GM15510 (cell line): Measurements from ENCODE around the gene AHCYL2.

Source experiments
- POLR2A ChIP-seq: IDR thresholded peaks from 3 replicates; pipeline ENCODE4 v1.6.1; 2011; ENCODE audit warnings: borderline replicate concordance; ENCODE audit not compliant: insufficient read length; ENCODE audit errors: extremely low read depth

AHCYL2 gene

DNA sequence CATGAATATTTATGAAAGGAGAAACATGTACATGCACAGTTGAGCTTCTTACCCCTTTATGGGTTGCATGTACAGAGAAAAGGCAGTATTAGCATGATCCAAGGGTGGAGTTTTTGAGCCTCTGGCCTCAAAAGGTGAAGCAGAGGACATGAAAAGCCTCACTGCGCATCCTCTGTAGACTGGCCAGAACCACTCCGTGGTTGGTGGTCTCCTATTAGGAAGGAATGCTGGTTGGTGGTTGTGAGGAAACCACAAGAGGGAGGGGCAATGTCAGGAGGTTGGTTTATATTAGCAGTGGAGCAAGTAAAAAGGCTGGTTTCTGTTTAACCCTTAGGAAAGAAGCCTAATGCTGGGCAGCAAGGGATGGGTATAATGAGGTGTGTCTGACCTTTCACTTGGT, 37.5 kb downstream of the AHCYL2 start:
- TF ChIP-seq POLR2A, result no peak

DNA sequence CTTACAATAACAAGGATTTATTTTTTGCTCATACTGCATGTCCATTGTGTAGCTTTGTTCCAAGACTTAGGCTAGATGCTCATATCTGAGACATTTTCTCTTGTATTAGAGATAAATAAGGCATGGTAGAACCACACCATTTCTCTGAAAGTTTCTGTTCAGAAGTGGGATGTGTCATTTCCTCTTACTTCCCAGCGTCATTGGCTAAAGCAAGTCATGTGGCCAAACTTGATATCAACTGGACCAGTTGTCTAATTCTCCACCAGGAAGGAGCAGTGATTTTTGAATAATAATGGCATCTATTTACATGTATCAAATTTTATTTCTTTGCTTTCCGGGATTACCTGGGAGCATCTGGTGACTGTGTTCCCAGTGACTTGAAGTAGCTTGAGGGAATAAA, 38.3 kb downstream of the AHCYL2 start:
- no peak for TF ChIP-seq POLR2A

DNA sequence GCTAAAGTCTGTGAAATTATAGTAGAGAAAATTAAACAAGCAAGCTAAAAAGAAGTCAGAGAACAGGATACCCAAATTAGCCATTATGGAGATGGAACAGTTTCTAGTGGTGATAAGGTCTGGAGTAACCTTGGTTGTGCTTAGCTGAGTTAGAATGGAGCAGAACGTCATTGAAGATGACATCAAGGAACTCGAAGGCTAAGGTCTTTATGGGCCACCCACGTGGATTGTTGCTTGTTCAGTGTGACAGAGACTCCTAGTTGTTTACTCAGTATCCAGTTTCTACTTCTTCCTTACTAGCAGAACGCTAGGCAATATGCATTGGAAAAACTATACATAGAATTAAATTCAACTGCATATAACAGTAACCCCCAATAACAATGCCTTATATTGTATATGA, 39.7 kb downstream of the AHCYL2 start:
- no peak for TF ChIP-seq POLR2A

DNA sequence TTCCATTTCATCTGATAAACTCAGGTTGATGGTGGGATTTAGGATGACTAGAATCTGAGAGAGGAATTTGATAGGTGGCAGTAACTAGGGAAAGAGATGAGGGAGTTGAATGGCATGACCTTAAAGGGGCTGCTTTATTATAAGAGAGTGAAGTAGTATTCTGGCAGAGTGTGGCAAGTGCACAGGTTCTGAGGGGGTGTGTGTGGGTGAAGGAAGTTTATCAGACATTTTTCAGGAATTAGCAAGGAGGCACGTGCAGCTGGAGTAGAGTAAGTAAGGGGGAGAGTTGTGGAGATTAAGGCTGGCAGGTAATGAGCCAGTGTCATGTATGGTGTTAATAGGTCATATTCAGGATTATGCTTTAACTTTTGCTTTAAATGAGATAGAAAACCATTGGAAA, 40.5 kb downstream of the AHCYL2 start:
- TF ChIP-seq POLR2A, result no peak

DNA sequence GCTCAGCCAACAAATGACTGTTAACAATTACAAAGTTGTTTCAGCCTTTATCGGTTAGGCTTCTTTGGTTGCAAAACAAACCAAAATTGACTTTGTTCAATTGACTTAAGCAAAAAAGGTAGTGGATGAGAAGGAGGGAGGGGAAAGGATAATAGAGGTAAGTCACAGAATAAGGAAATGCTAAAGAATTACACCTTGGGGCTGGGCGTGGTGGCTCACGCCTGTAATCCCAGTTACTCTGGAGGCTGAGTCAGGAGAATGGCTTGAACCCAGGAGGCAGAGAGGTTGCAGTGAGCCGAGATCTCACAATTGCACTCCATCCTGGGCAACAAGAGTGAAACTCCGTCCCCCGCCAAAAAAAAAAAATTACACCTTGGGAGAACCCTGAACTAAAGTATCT, 41.4 kb downstream of the AHCYL2 start:
- TF ChIP-seq POLR2A, result no peak

DNA sequence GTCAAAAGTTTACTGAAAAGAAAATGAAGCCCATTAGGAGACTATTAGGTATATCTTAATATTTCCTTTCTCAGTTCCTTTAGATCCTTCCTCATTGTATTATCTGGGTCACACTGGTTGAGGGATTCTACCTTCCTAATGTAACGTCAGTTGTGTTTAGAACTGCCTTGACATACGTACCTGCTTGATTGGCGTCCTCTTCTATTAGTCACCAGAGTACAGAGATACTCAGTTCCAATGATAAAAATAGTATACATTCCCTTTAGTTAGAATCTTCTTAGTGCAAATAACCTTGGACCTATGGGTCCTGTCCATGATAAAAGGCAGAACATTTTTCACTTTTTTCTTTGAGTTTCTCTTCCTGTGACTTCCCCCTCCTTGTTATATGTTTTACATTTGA, 45.2 kb downstream of the AHCYL2 start:
- TF ChIP-seq POLR2A, result no peak

DNA sequence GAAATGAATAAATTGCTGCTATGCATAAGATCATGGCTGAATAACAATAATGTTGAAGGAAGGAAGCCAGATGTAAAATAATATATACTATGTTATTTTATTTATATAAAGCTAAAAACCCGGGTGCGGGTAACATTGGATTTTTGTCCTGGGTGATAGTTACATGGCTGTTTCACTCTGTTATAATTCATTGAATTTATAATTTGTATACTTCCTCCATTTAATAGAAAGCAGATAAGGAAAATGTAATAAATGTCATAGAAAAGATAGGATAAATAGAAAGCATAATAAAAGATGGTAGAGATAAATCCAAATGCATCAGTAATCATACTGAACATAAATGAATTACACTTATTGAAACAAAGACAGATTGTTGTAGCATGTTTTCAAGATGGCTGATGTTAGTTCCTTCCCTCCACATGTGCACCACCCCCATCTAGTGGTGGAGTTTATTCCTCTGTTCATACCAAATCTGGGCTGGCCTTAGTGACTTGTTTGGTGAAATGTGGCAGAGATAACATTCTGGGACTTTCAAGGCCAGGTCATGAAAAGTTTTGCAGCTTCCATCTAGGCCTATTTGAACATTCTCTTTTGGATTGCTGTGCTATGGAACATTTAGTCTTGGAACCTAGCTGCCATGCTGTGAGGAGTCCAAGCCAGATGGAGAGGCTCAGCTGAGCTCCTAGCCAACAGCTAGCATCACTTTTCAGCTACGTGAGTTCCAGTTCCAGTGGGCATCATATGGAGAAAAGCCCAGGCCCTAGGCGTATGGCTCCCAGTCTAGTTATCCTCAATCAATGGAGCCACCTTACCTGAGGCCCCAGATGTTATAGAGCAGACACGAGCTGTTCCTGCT, 46.9 kb downstream of the AHCYL2 start:
- no peak for TF ChIP-seq POLR2A

DNA sequence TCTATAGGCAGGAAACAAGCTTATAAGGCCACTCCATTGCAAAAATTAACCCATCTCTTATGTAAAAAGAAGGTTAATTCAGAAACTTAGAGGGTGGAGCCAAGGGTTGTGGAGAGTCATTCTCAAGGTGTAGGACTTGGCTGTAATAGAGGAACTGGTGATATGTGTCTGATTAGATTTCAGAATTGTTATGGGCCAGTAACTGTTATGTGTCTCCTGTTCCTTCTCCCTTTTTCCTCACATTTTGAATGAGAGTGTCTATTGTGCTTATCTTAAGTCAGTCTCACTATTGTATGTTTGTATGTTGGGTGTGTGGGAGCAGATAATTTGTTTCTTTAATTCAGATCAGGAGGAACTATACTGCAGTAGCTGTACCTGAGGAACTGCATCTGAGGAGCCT, 49.1 kb downstream of the AHCYL2 start:
- no peak for TF ChIP-seq POLR2A

DNA sequence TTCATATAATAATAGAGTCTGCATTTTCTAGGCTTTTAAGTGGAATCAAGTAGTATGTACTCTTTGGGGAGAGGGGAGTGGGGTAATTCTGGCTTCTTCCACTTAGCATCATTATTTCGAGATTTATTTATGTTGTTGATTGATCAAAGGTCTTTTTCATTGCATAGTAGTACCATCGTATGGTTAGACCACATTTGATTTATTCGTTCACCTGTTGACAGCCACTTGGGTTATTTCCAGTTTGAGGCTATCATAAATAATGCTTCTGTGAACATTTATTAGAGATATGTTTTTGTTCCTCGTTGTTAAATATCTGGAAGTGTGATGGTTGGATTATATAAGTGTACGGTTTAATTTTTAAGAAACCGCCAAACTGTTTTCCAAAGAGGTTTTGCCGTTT, 52.8 kb downstream of the AHCYL2 start:
- TF ChIP-seq POLR2A, result no peak

DNA sequence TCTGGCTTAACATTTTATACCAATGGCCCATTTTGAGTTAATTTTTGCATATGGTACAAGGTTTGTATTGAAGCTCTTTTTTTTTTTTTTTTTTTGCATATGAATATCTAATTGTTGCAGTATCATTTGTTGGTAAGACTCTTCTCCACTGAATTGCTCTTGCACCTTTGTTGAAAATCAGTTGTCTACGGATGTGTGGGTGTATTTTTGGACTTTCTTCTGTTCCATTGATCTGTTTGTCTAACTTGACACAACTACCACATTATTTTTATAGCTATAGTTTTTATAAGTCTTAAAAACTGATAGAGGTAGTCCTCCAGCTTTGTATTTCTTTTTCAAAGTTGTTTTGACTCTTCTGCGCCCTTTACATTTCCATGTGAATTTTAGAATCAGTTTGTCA, 53.9 kb downstream of the AHCYL2 start:
- TF ChIP-seq POLR2A, result no peak

DNA sequence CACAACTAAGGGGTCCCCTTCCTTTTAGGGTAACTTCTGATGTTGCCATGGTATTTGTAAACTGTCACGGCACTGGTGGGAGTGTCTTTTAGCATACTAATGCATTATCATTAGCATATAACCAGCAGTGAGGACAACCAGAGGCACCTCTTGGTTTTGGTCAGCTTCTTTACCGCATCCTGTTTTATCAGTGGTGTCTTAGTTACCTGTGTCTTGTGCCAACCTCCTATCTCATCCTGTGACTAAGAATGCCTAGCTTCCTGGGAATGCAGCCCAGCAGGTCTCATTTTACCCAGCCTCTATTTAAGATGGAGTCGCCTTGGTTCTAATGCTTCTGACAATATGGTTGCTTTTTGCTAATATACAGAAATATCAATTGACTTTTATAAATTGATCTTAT, 54.9 kb downstream of the AHCYL2 start:
- no peak for TF ChIP-seq POLR2A

DNA sequence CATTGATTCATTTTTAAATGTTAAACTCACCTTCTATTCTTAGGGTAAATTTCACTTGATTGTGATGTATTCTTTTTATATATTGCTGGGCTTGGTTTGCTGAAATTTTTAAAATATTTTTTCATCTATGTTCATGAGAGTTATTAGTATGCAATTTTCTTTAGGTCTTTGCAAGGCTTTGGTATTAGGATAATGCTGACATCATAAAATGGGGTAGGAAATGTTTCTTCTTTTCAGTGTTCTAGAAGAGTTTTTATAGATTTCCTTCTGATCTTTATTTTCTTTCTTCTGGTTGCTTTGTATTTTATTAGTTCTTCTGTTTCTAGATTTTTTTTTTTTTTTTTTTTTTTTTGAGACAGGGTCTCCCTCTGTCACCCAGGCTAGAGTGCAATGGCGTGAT, 56.3 kb downstream of the AHCYL2 start:
- no peak for TF ChIP-seq POLR2A

DNA sequence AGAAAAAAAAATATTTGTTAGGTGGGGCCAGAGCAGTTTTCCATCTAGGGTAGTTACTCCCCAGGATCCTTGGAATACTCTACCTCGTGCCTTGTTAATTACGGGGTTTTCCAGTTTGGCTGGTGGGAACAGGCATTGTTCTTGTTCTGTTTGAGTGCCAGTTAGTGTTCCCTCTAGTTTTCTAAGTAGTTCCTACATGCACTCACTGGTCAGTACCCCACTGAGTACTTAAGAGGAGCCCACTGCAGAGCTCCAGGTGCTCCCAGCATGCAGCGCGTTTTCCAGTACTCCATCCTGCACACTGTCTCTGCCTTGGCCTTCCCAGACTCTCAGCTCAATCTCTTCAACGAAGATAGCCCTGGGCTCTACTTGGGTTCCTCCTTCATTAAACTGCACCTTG, 58.0 kb downstream of the AHCYL2 start:
- TF ChIP-seq POLR2A, result no peak

DNA sequence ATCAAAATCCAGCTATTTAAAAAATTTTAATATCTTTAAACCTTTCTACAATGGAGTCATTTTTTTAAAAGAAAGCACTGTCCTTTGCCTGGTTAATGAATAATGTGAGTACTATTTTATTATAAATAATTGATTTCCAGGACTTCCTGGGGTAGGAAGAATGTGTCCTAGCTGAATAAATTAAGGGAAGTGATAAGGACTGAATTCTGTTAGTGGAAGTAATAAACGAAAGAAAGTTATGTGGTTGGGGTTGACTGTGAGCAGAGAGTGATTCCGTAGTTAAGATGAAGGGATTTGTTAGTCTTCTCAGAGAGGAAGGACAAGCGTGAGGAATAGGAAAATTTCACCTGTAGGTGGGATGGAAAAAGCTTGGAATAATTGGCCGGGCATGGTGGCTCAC, 59.1 kb downstream of the AHCYL2 start:
- TF ChIP-seq POLR2A, result no peak

DNA sequence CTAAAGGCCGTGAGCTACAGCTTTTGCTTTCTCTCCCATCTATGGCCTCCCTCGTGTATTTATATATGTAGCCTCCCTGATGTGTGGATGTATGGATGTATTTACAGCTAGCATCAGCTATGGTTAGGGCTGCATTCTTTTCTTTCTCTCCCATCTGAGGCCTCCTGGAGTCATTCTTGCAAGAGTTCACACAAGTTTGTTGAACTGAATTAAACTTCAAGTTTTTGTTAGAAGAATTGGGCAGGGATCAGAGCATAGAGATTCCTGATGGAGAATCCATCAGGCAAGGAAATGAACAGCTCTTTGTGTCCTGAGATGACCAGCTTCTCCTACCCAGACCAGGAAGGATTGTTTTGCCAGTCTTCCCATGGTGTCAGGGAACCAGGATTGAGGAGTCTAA, 60.3 kb downstream of the AHCYL2 start:
- TF ChIP-seq POLR2A, result no peak

DNA sequence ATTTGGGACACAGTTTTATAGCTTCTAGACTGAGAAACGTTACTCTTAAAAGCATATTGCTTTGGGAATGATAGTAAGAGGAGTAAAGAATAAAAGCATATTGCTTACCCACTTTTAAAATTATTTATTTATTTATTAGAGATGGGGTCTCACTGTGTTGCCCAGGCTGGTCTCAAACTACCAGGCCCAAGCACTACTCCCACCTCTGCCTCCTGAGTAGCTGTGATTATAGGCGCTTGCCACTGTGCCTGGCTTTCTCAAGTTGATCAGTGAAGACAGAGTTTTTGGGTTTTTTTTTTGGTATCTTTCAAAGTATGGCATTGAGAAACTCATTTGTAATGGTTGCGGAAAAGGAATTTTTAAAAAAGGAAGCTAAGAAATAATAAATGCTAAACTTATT, 68.0 kb downstream of the AHCYL2 start:
- TF ChIP-seq POLR2A, result no peak

DNA sequence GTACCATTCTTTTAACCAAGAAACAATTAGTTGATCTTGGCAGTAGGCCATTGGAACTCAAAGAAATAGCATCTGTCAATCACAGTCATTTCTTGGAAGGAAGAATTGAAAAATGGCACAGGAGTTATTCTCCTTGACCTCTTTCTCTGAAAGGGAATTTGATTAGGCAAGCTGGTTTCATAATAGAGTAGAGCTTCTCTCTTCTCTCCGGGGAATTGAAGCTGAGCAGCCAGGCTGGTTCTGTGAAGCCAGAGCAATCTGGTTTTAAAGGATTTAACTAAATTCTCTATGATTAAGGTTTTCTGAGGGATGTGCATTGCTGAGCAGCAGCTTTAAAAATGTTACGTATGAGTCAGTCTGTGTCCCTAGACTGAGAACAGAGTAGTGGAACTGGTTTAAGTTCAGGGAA, 70.2 kb downstream of the AHCYL2 start:
- no peak for TF ChIP-seq POLR2A

DNA sequence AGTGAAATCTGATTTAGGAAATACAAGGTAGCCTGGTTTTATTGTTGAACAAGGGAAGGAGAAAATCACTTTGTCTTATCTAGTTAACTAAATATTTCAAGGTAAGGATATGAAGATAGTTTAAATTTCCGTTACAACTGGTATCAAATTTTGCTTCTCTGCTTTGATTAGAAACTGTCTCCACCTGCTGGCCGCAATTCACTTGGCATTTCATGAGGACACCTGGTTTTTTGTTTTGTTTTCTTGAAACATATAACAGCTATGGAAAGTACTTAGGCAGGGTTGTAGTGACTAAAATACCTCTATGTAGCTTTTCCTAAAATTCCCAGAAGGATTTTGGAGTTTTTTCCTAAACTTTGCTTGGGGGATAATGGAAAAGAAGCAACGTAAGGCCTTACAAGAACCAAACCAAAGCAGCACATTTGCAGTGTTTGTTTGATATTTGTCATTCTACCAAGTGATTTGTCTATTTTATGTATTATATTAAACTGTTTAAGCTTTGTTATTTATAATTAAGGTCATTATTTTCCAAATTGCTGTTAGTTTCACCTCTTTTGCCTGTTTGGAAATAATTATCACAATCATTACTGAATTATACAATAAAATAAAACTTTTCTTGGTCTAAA, 73.6 kb downstream of the AHCYL2 start:
- no peak for TF ChIP-seq POLR2A

DNA sequence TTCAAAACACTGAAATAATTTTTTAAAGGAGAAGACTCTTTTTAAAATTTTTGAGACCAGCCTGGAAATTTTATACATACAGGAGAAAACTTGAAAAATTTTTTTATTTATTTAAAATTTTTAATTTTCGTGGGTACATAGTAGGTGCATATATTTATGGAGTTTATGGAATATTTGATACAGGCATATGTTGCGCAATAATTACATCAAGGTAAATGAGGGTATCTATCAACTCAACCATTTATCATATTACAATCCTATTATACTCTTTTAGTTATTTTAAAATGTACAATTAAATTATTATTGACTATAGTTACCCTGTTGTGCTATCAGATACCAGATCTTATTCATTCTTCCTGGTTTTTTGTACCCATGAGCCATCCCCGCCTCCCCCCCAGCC, 75.1 kb downstream of the AHCYL2 start:
- TF ChIP-seq POLR2A, result no peak
